ENCODE results near the gene GSG1. TPM values are rescaled to one million over a fixed set of nuclear protein-coding genes. Genes with fewer than 3 reads are reported as not detected.

GSG1 gene
- total RNA-seq, 1 experiment from 2014 or later, result 0.22 TPM

DNA sequence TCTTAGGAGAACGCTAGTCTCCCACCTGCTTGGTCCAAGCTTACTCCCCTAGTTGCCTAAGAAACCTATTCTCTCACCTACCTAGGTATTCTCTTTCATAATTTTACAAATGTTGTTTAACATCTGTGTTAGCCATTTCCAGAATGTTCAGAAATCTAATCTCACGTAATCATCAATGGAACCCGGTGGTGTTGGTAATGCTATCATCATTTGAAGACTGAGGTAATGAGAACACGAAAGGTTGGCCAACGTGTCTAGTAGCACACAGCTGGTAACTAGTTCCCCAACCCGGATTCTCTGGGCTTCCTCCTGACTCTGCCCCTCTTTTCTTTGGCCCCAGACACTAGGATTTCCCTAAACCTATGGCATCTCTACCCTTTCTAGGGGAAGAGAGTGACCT is 49.3 kb upstream of the GSG1 start:
- Histone ChIP-seq H3K23ac (ENCODE audit: insufficient read length, low read depth, low read length) (no peak overlapping the region), H3K79me2 (ENCODE audit: insufficient read depth, low read length) (no peaks in the 10 kb centered on the region), H2BK12ac (ENCODE audit: insufficient read length, low read depth, low read length) (no peak overlapping the region), H3K27me3 (ENCODE audit: insufficient read depth, low read length) (no peaks in the 10 kb centered on the region), H2BK120ac (ENCODE audit: low read depth, low read length, poor library complexity, severe bottlenecking) (no peak overlapping the region), H2BK5ac (ENCODE audit: insufficient read length, low read length) (no peak overlapping the region), H3K4me2 (ENCODE audit: insufficient read depth, insufficient read length, low read length) (no peak overlapping the region), H3K9ac (ENCODE audit: extremely low read depth, insufficient read length, low read length) (no peak overlapping the region), H4K20me1 (ENCODE audit: control insufficient read depth, insufficient read depth, insufficient read length) (no peaks in the 10 kb centered on the region), H3K56ac (ENCODE audit: insufficient read length, low read depth, low read length) (no peak overlapping the region), H3K79me1 (ENCODE audit: insufficient read depth, low read depth, low read length, poor library complexity, severe bottlenecking) (no peaks in the 10 kb centered on the region), H3K23me2 (ENCODE audit: insufficient read length, low read depth, low read length, poor library complexity, severe bottlenecking) (no peaks in the 10 kb centered on the region), H4K91ac (ENCODE audit: insufficient read length, low read depth, low read length) (no peak overlapping the region), H3K4ac (ENCODE audit: low read depth, low read length) (no peak overlapping the region), H3K27ac (ENCODE audit: insufficient read length, low read depth, low read length) (no peak overlapping the region), H2AK5ac (ENCODE audit: insufficient read length, low read length) (no peak overlapping the region), H3K14ac (ENCODE audit: insufficient read depth, low read length) (no peak overlapping the region), H3T11ph (ENCODE audit: low read length) (no peak overlapping the region), H2BK20ac (ENCODE audit: low read depth, low read length, poor library complexity, severe bottlenecking) (no peak overlapping the region), H4K8ac (replicated peaks; ENCODE audit: insufficient read length, low read depth, low read length) (no peak overlapping the region), H3K4me1 (ENCODE audit: insufficient read depth, low read length) (peaks cover 3% of the 10 kb centered on the region), H2AFZ (ENCODE audit: low read length) (no peak overlapping the region), H3K18ac (ENCODE audit: insufficient read length, low read depth, low read length) (no peak overlapping the region), H2BK15ac (ENCODE audit: low read depth, low read length) (no peak overlapping the region), H3K9me3 (ENCODE audit: control insufficient read depth, low read depth, low read length) (no peaks in the 10 kb centered on the region), H4K5ac (ENCODE audit: insufficient read length, low read depth, low read length) (no peak overlapping the region)
- no peak for TF ChIP-seq CTCF (conservative IDR thresholded peaks at IDR 0.05)
- Mint-ChIP-seq H3K36me3 (ENCODE audit: insufficient read depth in 1 of 3, low read depth in 3 of 3) (peaks cover 0 to 4% (median 0%) of the 10 kb centered on the region in 3 experiments; a peak in 2 of 7 replicates), H3K9me3 (no peaks in the 10 kb centered on the region; a peak in 1 of 5 replicates), H3K27ac (0 out of 7 replicates have a peak overlapping the region, but pooled peaks of 1 of the 3 experiments have one; percentile 20), H3K4me1 (peaks cover 23 to 27% of the 10 kb centered on the region in 2 experiments), H3K4me3 (no peak overlapping the region), H3K27me3 (ENCODE audit: low read depth) (no peaks in the 10 kb centered on the region; the same call in 1 of the 2 replicates)
- no peak for DNase-seq
- WGBS (ENCODE audit: extremely low coverage, insufficient read length, low lambda C conversion rate), result no CpG with 5 or more reads among the region's 6 CpGs
